HEK293 (cell line): ENCODE data around the gene CTBP2.

Source experiments
- CTCF ChIA-PET: fragments of 350-600 bp; formaldehyde crosslinking; extraction: SDS; loops from one replicate; lab custom pipeline; 2021; ENCODE audit warnings: antibody characterized with exemption; lab: Yijun Ruan, JAX
- POLR2A ChIA-PET: fragments of 300-600 bp; formaldehyde crosslinking; extraction: SDS; loops from one replicate; lab custom pipeline; 2020; ENCODE audit warnings: antibody characterized with exemption, inconsistent platforms; lab: Yijun Ruan, JAX
- H3K27ac ChIP-seq: fragments of 200-500 bp; sonication (Bioruptor generic); 2 replicates; pipeline ENCODE4 v1.5.1; 2014; ENCODE audit warnings: low read depth, low read length, control low read depth, inconsistent platforms; ENCODE audit errors: extremely low read depth
- H3K36me3 ChIP-seq, 2 experiments: fragments of 200-500 bp in 1 of 2; sonication (Bioruptor generic) in 1 of 2; 1 replicate in 1 of 2; 2 replicates in 1 of 2; pipeline ENCODE4 v1.5.1; 2014 to 2017; ENCODE audit warnings: inconsistent platforms in 2 of 2, low read length in 2 of 2; ENCODE audit not compliant: control insufficient read depth in 2 of 2, insufficient read depth in 1 of 2
- H3K4me1 ChIP-seq: fragments of 200-500 bp; sonication (Bioruptor generic); 2 replicates; pipeline ENCODE4 v1.5.1; 2014; ENCODE audit warnings: mild to moderate bottlenecking, low read length, inconsistent platforms; ENCODE audit not compliant: control insufficient read depth, insufficient read depth
- H3K4me3 ChIP-seq: 2 replicates; pipeline ENCODE4 v1.5.1; 2011; ENCODE audit warnings: low read depth, mild to moderate bottlenecking, control low read depth, low read length, moderate library complexity
- H3K9me3 ChIP-seq: fragments of 200-500 bp; sonication (Bioruptor generic); 2 replicates; pipeline ENCODE4 v1.5.1; 2014; ENCODE audit warnings: low read depth, low read length, inconsistent platforms; ENCODE audit not compliant: control insufficient read depth, insufficient read depth
- BCL11A ChIP-seq: fragments of 450-650 bp; formaldehyde crosslinking; IDR thresholded peaks from 2 replicates; pipeline ENCODE4 v1.5.1; 2016; ENCODE audit warnings: low read depth, missing biosample characterization, missing genetic modification characterization
- EGR2 ChIP-seq: fragments of 450-650 bp; formaldehyde crosslinking; IDR thresholded peaks from 2 replicates; pipeline ENCODE4 v1.5.1; 2016; ENCODE audit warnings: low read depth, missing biosample characterization, missing genetic modification characterization
- GLI4 ChIP-seq: fragments of 450-650 bp; formaldehyde crosslinking; IDR thresholded peaks from 2 replicates; pipeline ENCODE4 v1.5.1; 2016; ENCODE audit warnings: missing biosample characterization, missing genetic modification characterization
- GLIS1 ChIP-seq: fragments of 450-650 bp; formaldehyde crosslinking; IDR thresholded peaks from 2 replicates; pipeline ENCODE4 v1.5.1; 2016; ENCODE audit warnings: missing biosample characterization, missing genetic modification characterization
- HOXD13 ChIP-seq: sonication (generic); formaldehyde crosslinking; IDR thresholded peaks from 2 replicates; pipeline ENCODE4 v1.8.0; 2022; ENCODE audit warnings: missing genetic modification reagents, borderline replicate concordance
- IKZF3 ChIP-seq: fragments of 450-650 bp; IDR thresholded peaks from 2 replicates; pipeline ENCODE4 v1.5.0; 2018; ENCODE audit warnings: missing biosample characterization, mild to moderate bottlenecking, missing genetic modification characterization, moderate library complexity
- KLF10 ChIP-seq: fragments of 450-650 bp; IDR thresholded peaks from 2 replicates; pipeline ENCODE4 v1.5.1; 2018; ENCODE audit warnings: missing biosample characterization, mild to moderate bottlenecking, missing genetic modification characterization
- MEIS1 ChIP-seq: sonication (generic); formaldehyde crosslinking; IDR thresholded peaks from 2 replicates; pipeline ENCODE4 v1.8.1; 2022; ENCODE audit warnings: missing genetic modification reagents, mild to moderate bottlenecking, borderline replicate concordance
- MZF1 ChIP-seq: fragments of 450-650 bp; formaldehyde crosslinking; IDR thresholded peaks from 2 replicates; pipeline ENCODE4 v1.5.1; 2017; ENCODE audit warnings: missing biosample characterization, missing genetic modification characterization, borderline replicate concordance
- SCRT1 ChIP-seq: fragments of 450-650 bp; formaldehyde crosslinking; IDR thresholded peaks from 2 replicates; pipeline ENCODE4 v1.5.1; 2016; ENCODE audit warnings: missing biosample characterization, missing genetic modification characterization, borderline replicate concordance
- ZNF155 ChIP-seq: fragments of 450-650 bp; formaldehyde crosslinking; IDR thresholded peaks from 2 replicates; pipeline ENCODE4 v1.5.1; 2016; ENCODE audit warnings: missing biosample characterization, missing genetic modification characterization
- ZNF184 ChIP-seq: fragments of 450-650 bp; IDR thresholded peaks from 2 replicates; pipeline ENCODE4 v1.5.1; 2018; ENCODE audit warnings: missing biosample characterization, mild to moderate bottlenecking, missing genetic modification characterization
- ZNF2 ChIP-seq: fragments of 450-650 bp; formaldehyde crosslinking; IDR thresholded peaks from 2 replicates; pipeline ENCODE4 v1.5.1; 2016; ENCODE audit warnings: missing biosample characterization, missing genetic modification characterization
- ZNF223 ChIP-seq: fragments of 450-650 bp; formaldehyde crosslinking; IDR thresholded peaks from 2 replicates; pipeline ENCODE4 v1.5.1; 2016; ENCODE audit warnings: missing biosample characterization, missing genetic modification characterization
- ZNF404 ChIP-seq: fragments of 450-650 bp; formaldehyde crosslinking; IDR thresholded peaks from 2 replicates; pipeline ENCODE4 v1.5.1; 2017; ENCODE audit warnings: missing biosample characterization, missing genetic modification characterization
- ZNF530 ChIP-seq: fragments of 450-650 bp; formaldehyde crosslinking; IDR thresholded peaks from 2 replicates; pipeline ENCODE4 v1.5.1; 2016; ENCODE audit warnings: low read depth, missing biosample characterization, missing genetic modification characterization
- ZNF571 ChIP-seq: fragments of 450-650 bp; formaldehyde crosslinking; IDR thresholded peaks from 2 replicates; pipeline ENCODE4 v1.5.0; 2017; ENCODE audit warnings: missing biosample characterization, missing genetic modification characterization
- ZNF658 ChIP-seq: fragments of 450-650 bp; formaldehyde crosslinking; IDR thresholded peaks from 2 replicates; pipeline ENCODE4; 2016; ENCODE audit warnings: missing biosample characterization, missing genetic modification characterization
- ZNF664 ChIP-seq: fragments of 450-650 bp; formaldehyde crosslinking; IDR thresholded peaks from 2 replicates; pipeline ENCODE4 v1.5.1; 2016; ENCODE audit warnings: missing biosample characterization, missing genetic modification characterization
- ZNF792 ChIP-seq: fragments of 450-650 bp; formaldehyde crosslinking; IDR thresholded peaks from 2 replicates; pipeline ENCODE4 v1.5.1; 2016; ENCODE audit warnings: missing biosample characterization, missing genetic modification characterization
- TF ChIP-seq, protein P1 (sequence below): fragments of 450-650 bp; formaldehyde crosslinking; IDR thresholded peaks from 2 replicates; pipeline ENCODE4 v1.5.1; 2017; ENCODE audit warnings: missing biosample characterization, mild to moderate bottlenecking, missing genetic modification characterization, moderate library complexity
- TF ChIP-seq, protein P2 (sequence below): fragments of 450-650 bp; formaldehyde crosslinking; conservative IDR thresholded peaks from 2 replicates; pipeline ENCODE4 v1.5.1; 2016; ENCODE audit warnings: low read depth, missing biosample characterization, missing genetic modification characterization
- TF ChIP-seq, protein P3 (sequence below): fragments of 450-650 bp; formaldehyde crosslinking; IDR thresholded peaks from 2 replicates; pipeline ENCODE4 v1.5.1; 2017; ENCODE audit warnings: missing biosample characterization, missing genetic modification characterization
- TF ChIP-seq, protein P4 (sequence below): fragments of 450-650 bp; formaldehyde crosslinking; IDR thresholded peaks from 2 replicates; pipeline ENCODE4 v1.5.1; 2016; ENCODE audit warnings: missing biosample characterization, missing genetic modification characterization
- TF ChIP-seq, protein P5 (sequence below): fragments of 450-650 bp; formaldehyde crosslinking; IDR thresholded peaks from 2 replicates; pipeline ENCODE4 v1.5.1; 2016; ENCODE audit warnings: missing biosample characterization, missing genetic modification characterization

Gene CTBP2

DNA sequence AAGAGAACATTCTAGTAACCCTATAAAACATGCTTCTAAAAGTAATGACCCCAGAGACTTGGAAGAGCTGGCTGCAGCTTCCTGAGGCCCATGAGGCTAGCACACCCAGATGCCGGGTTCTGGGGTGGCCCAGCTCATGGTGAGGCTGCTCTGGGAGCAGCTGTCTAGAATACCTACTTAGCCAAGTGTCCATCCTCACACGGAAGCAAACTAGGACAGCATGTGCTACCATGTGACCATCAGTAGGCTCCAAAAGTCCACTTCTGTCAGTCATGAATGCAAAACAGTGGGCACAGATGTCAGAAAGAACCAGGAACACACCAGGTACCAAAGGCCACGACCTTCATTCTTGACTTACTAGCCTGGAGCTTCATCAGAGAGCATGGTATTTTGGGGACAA, 32.4 kb downstream of the CTBP2 start (continued):
- TF ChIP-seq, protein P1, sequence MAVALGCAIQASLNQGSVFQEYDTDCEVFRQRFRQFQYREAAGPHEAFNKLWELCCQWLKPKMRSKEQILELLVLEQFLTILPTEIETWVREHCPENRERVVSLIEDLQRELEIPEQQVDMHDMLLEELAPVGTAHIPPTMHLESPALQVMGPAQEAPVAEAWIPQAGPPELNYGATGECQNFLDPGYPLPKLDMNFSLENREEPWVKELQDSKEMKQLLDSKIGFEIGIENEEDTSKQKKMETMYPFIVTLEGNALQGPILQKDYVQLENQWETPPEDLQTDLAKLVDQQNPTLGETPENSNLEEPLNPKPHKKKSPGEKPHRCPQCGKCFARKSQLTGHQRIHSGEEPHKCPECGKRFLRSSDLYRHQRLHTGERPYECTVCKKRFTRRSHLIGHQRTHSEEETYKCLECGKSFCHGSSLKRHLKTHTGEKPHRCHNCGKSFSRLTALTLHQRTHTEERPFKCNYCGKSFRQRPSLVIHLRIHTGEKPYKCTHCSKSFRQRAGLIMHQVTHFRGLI (tag by site-specific recombination), result no peak
- TF ChIP-seq, protein P2, sequence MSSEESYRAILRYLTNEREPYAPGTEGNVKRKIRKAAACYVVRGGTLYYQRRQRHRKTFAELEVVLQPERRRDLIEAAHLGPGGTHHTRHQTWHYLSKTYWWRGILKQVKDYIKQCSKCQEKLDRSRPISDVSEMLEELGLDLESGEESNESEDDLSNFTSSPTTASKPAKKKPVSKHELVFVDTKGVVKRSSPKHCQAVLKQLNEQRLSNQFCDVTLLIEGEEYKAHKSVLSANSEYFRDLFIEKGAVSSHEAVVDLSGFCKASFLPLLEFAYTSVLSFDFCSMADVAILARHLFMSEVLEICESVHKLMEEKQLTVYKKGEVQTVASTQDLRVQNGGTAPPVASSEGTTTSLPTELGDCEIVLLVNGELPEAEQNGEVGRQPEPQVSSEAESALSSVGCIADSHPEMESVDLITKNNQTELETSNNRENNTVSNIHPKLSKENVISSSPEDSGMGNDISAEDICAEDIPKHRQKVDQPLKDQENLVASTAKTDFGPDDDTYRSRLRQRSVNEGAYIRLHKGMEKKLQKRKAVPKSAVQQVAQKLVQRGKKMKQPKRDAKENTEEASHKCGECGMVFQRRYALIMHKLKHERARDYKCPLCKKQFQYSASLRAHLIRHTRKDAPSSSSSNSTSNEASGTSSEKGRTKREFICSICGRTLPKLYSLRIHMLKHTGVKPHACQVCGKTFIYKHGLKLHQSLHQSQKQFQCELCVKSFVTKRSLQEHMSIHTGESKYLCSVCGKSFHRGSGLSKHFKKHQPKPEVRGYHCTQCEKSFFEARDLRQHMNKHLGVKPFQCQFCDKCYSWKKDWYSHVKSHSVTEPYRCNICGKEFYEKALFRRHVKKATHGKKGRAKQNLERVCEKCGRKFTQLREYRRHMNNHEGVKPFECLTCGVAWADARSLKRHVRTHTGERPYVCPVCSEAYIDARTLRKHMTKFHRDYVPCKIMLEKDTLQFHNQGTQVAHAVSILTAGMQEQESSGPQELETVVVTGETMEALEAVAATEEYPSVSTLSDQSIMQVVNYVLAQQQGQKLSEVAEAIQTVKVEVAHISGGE (tag by site-specific recombination), result no peak
- TF ChIP-seq ZNF184 (tag by site-specific recombination), result no peak
- no peak for TF ChIP-seq HOXD13 (CRISPR knock-in tag)
- no peak for TF ChIP-seq EGR2
- TF ChIP-seq, protein P3, sequence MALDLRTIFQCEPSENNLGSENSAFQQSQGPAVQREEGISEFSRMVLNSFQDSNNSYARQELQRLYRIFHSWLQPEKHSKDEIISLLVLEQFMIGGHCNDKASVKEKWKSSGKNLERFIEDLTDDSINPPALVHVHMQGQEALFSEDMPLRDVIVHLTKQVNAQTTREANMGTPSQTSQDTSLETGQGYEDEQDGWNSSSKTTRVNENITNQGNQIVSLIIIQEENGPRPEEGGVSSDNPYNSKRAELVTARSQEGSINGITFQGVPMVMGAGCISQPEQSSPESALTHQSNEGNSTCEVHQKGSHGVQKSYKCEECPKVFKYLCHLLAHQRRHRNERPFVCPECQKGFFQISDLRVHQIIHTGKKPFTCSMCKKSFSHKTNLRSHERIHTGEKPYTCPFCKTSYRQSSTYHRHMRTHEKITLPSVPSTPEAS (tag by site-specific recombination), result no peak
- no peak for TF ChIP-seq ZNF2
- no peak for TF ChIP-seq ZNF530 (tag by site-specific recombination)
- TF ChIP-seq ZNF658 (tag by site-specific recombination), result no peak
- no peak for TF ChIP-seq IKZF3 (tag by site-specific recombination)
- TF ChIP-seq ZNF404 (tag by site-specific recombination), result no peak
- TF ChIP-seq, all 188 proteins: peak for 0

DNA sequence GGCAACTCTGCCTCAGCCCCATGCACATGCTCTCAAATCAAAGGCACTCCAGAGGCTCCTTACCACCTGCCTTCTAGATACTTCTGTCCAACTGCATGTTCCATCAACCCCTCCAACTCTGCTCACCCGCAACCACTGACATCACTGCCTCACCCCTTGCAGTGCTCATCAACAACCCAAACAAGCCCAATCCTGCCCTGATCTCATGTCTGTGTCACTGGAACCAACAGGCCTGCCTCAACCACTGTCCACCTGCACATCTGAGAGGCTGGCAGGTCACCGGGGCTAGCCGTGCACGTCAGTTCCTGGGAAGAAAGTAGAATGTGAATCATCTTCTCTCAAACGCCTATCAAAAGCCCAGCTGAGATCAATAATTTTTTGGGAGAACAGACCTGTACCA, 33.3 kb downstream of the CTBP2 start:
- peaks cover 0 to 56% of the 10 kb centered on the region in 2 experiments; a peak in 2 of 3 replicates for H3K36me3 ChIP-seq
- CTCF ChIA-PET, result interaction anchor here (0.7 kb wide), 1 partner anchor 18 kb away, joined by 3 read pairs; no protein-coding TSS in a partner anchor
- POLR2A ChIA-PET, result interaction anchor here (0.5 kb wide), 1 partner anchor 35 kb away, joined by 4 read pairs; no protein-coding TSS in a partner anchor
- peak; percentile 51 for TF ChIP-seq GLIS1
- no peak for TF ChIP-seq ZNF571 (tag by site-specific recombination)
- H3K4me3 ChIP-seq, result no peak overlapping the region
- no peak overlapping the region for H3K27ac ChIP-seq
- H3K4me1 ChIP-seq, result no peaks in the 10 kb centered on the region
- no peaks in the 10 kb centered on the region for H3K9me3 ChIP-seq

DNA sequence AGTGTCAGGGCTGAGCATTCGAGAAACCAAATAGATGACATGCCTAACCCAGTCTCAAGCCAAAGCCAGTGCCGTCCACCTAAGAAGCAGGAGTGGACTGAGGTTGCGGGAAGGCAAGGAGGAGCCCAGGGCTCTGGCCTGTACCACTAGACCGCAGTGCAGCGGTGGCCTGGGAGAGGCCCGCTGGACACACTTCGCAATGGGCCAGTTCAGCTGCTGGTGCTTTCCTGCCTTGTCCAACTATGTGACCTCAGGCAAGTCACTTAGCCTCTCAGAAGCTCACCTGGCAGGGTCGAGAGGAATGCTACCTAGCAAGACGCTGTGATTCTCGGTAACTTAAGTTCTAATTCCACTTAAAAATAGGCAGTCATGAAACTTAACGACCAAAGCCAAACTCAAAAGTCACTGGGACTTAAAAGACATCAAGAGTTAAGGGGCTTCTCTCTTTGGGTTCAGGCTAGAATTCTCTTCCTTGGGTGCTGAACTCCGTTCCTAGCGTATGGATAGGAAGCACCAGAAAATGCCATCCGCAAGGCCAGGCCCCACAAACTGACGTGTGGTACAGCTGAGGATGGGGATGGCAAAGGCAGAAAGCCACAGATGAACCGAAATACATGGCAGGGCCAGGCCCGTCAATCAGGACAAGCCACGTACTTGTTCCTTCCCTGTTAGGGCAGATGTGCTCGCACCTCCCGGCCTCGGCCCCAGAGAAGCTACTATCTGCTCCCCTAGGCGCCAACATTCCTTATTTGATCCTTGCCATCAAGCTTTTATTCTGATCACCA, 34.2 kb downstream of the CTBP2 start:
- H3K36me3 ChIP-seq, result peaks cover 0 to 46% of the 10 kb centered on the region in 2 experiments; a peak in 2 of 3 replicates
- ChIA-PET CTCF (interaction anchor here (0.6 to 0.7 kb wide), 3 partner anchors 13 to 162 kb away, joined by 3 read pairs; no protein-coding TSS in a partner anchor), POLR2A (no interaction called here)
- TF ChIP-seq, protein P4, sequence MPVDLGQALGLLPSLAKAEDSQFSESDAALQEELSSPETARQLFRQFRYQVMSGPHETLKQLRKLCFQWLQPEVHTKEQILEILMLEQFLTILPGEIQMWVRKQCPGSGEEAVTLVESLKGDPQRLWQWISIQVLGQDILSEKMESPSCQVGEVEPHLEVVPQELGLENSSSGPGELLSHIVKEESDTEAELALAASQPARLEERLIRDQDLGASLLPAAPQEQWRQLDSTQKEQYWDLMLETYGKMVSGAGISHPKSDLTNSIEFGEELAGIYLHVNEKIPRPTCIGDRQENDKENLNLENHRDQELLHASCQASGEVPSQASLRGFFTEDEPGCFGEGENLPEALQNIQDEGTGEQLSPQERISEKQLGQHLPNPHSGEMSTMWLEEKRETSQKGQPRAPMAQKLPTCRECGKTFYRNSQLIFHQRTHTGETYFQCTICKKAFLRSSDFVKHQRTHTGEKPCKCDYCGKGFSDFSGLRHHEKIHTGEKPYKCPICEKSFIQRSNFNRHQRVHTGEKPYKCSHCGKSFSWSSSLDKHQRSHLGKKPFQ (tag by site-specific recombination), result no peak
- TF ChIP-seq BCL11A (tag by site-specific recombination) (no peak), ZNF155 (tag by site-specific recombination) (no peak), ZNF792 (tag by site-specific recombination) (no peak), ZNF223 (tag by site-specific recombination) (no peak), MZF1 (tag by site-specific recombination) (no peak), MEIS1 (CRISPR knock-in tag) (no peak), ZNF664 (no peak), SCRT1 (tag by site-specific recombination) (no peak), GLI4 (tag by site-specific recombination) (no peak), KLF10 (tag by site-specific recombination) (no peak)
- TF ChIP-seq, protein P5, sequence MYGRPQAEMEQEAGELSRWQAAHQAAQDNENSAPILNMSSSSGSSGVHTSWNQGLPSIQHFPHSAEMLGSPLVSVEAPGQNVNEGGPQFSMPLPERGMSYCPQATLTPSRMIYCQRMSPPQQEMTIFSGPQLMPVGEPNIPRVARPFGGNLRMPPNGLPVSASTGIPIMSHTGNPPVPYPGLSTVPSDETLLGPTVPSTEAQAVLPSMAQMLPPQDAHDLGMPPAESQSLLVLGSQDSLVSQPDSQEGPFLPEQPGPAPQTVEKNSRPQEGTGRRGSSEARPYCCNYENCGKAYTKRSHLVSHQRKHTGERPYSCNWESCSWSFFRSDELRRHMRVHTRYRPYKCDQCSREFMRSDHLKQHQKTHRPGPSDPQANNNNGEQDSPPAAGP (tag by site-specific recombination), result no peak

More for the DNA sequence above, 34.2 kb downstream of the CTBP2 start:
- no peaks in the 10 kb centered on the region for H3K4me1 ChIP-seq
- H3K4me3 ChIP-seq, result no peak overlapping the region
- no peak overlapping the region for H3K27ac ChIP-seq
- H3K9me3 ChIP-seq, result no peaks in the 10 kb centered on the region
